DOHH2 (cell line): ENCODE results near the gene PDE6B.

Source experiments
- H3F3A ChIP-seq: fragments of 200-600 bp; sonication (generic), shearing (Covaris generic); 2 replicates; pipeline ENCODE4 v1.6.0; 2016; ENCODE audit warnings: antibody characterized with exemption, mild to moderate bottlenecking; ENCODE audit not compliant: control insufficient read depth, insufficient read depth
- H3K27ac ChIP-seq: fragments of 200-600 bp; sonication (generic); 2 replicates; pipeline ENCODE4 v1.5.1; 2014; ENCODE audit warnings: low read depth, mild to moderate bottlenecking, low read length, moderate library complexity
- H3K27me3 ChIP-seq: fragments of 200-600 bp; sonication (generic); 2 replicates; pipeline ENCODE4 v1.6.1; 2014; ENCODE audit warnings: mild to moderate bottlenecking, low read length, mixed read lengths; ENCODE audit not compliant: control insufficient read depth
- H3K36me3 ChIP-seq: fragments of 200-600 bp; sonication (generic); 2 replicates; pipeline ENCODE4 v1.6.1; 2014; ENCODE audit warnings: mild to moderate bottlenecking, low read length, moderate library complexity, mixed read lengths; ENCODE audit not compliant: control insufficient read depth
- H3K4me1 ChIP-seq: fragments of 200-600 bp; sonication (generic); 2 replicates; pipeline ENCODE4 v1.6.1; 2014; ENCODE audit warnings: mild to moderate bottlenecking, low read length, mixed read lengths; ENCODE audit not compliant: control insufficient read depth
- H3K4me2 ChIP-seq: fragments of 200-600 bp; sonication (generic); 2 replicates; pipeline ENCODE4 v1.6.0; 2014; ENCODE audit warnings: mild to moderate bottlenecking, low read length, moderate library complexity
- H3K4me3 ChIP-seq: fragments of 200-600 bp; sonication (generic); 2 replicates; pipeline ENCODE4 v1.5.1; 2014; ENCODE audit warnings: mild to moderate bottlenecking, low read length, mixed read lengths
- H3K79me2 ChIP-seq: fragments of 200-600 bp; sonication (generic); 2 replicates; pipeline ENCODE4 v1.6.1; 2014; ENCODE audit warnings: mild to moderate bottlenecking, low read length, mixed read lengths; ENCODE audit not compliant: control insufficient read depth
- H3K9me2 ChIP-seq: fragments of 200-600 bp; sonication (generic); replicated peaks from 2 replicates; pipeline ENCODE4 v1.6.1; 2014; ENCODE audit warnings: mild to moderate bottlenecking, low read length, mixed read lengths; ENCODE audit not compliant: control insufficient read depth
- H3K9me3 ChIP-seq: fragments of 200-600 bp; sonication (generic); 2 replicates; pipeline ENCODE4 v1.6.1; 2014; ENCODE audit warnings: antibody characterized with exemption, low read length, mixed read lengths; ENCODE audit not compliant: control insufficient read depth, insufficient read depth
- H4K20me1 ChIP-seq: fragments of 200-600 bp; sonication (generic); 2 replicates; pipeline ENCODE4 v1.6.0; 2014; ENCODE audit warnings: low read depth, mild to moderate bottlenecking, antibody characterized with exemption, low read length, moderate library complexity; ENCODE audit not compliant: control insufficient read depth, insufficient read depth
- EZH2phosphoT487 ChIP-seq: fragments of 200-600 bp; sonication (generic); IDR thresholded peaks from 2 replicates; pipeline ENCODE4 v1.6.1; 2017; ENCODE audit warnings: borderline replicate concordance, mild to moderate bottlenecking, antibody characterized with exemption, low read length, moderate library complexity, mixed read lengths
- TF ChIP-seq, protein P1 (sequence below): fragments of 200-600 bp; sonication (generic); IDR thresholded peaks from one replicate; pipeline ENCODE4 v1.5.1; 2014; ENCODE audit warnings: antibody characterized with exemption, mild to moderate bottlenecking, low read depth, low read length; ENCODE audit not compliant: poor library complexity, severe bottlenecking

PDE6B gene

DNA sequence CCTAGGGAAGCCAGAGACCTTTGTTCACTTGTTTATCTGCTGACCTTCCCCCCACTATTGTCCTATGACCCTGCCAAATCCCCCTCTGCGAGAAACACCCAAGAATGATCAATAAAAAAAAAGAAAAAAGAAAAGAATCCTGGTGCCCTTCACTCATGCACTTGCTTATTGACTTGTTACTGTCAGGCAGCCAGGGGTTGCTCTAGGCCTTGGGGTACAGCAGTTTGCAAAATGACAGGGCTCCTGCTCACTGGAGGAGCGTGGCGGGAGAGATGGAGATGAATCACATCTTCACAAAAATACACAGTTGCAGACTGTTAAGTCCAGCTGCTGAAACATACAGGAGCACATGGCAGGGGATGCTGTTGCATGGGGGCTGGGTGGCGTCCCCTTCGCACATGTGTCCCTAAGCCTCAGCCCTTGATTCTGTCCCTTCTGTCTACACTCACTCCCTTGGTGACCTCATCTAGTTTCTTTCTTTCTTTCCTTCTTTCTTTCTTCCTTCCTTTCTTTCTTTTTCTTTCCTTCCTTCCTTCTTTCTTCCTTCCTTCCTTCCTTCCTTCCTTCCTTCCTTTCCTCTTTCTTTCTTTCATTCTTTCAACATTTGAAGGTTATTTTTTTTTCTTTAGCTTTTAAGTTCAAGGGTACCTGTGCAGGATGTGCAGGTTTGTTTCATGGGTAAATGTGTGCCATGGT is 32.4 kb upstream of the PDE6B start:
- Histone ChIP-seq H3K27me3 (no peaks in the 10 kb centered on the region), H3K4me3 (no peak overlapping the region), H3K4me2 (no peak overlapping the region), H3F3A (no peaks in the 10 kb centered on the region), H4K20me1 (no peaks in the 10 kb centered on the region), H3K9me3 (0 out of 2 replicates have a peak, but pooled peaks cover 3% of the 10 kb centered on the region), H3K79me2 (no peaks in the 10 kb centered on the region), H3K4me1 (no peaks in the 10 kb centered on the region), H3K36me3 (no peaks in the 10 kb centered on the region), H3K9me2 (no peaks in the 10 kb centered on the region), H3K27ac (no peak overlapping the region)
- TF ChIP-seq EZH2phosphoT487 = no peak
- TF ChIP-seq, protein P1, sequence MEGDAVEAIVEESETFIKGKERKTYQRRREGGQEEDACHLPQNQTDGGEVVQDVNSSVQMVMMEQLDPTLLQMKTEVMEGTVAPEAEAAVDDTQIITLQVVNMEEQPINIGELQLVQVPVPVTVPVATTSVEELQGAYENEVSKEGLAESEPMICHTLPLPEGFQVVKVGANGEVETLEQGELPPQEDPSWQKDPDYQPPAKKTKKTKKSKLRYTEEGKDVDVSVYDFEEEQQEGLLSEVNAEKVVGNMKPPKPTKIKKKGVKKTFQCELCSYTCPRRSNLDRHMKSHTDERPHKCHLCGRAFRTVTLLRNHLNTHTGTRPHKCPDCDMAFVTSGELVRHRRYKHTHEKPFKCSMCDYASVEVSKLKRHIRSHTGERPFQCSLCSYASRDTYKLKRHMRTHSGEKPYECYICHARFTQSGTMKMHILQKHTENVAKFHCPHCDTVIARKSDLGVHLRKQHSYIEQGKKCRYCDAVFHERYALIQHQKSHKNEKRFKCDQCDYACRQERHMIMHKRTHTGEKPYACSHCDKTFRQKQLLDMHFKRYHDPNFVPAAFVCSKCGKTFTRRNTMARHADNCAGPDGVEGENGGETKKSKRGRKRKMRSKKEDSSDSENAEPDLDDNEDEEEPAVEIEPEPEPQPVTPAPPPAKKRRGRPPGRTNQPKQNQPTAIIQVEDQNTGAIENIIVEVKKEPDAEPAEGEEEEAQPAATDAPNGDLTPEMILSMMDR = no peak

DNA sequence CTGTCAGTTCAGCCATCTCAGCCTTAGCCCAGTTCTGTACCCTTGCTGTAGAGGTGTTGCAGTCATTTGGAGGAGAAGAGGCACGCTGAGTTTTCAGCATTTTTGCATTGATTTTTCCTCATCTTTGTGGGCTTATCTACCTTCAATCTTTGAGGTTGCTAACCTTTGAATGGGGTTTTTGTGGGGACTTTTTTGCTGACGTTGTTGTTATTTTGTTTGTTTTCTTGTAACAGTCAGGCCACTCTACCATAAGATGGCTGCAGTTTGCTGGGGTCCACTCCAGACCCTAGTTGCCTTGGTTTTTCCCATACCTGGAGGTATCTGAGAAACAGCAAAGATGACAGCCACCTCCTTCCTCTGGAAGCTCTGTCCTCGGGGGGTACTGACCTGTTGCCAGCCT is 26.4 kb upstream of the PDE6B start:
- Histone ChIP-seq H3F3A (no peaks in the 10 kb centered on the region), H3K27me3 (no peaks in the 10 kb centered on the region), H3K36me3 (no peaks in the 10 kb centered on the region), H4K20me1 (no peaks in the 10 kb centered on the region), H3K9me2 (no peaks in the 10 kb centered on the region), H3K79me2 (no peaks in the 10 kb centered on the region), H3K27ac (no peak overlapping the region), H3K4me3 (no peak overlapping the region), H3K4me2 (no peak overlapping the region), H3K4me1 (no peaks in the 10 kb centered on the region), H3K9me3 (peaks cover 3% of the 10 kb centered on the region; the same call in 1 of the 2 replicates)
- TF ChIP-seq, protein P1 = no peak

DNA sequence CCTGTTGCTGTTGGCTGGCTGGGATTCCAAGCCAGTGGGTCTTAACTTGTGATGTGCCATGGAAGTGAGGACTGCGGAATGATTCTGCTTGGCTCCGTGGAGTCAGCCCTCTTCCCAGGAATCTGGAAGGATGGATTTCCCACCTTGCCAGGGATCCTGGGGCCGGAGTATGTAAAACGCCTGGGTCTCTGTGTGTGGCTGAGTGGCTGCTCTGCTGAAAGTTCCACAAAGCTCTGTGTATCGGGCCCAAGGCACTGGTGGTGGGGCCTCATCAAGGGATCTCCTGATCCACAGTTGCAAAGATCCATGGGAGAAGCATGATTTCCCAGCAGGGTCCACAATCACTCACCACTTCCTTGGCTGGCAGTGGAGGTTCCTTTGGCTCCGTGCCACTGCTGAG is 25.2 kb upstream of the PDE6B start:
- Histone ChIP-seq H3K9me2 (no peaks in the 10 kb centered on the region), H3K4me2 (no peak overlapping the region), H3F3A (no peaks in the 10 kb centered on the region), H3K4me3 (no peak overlapping the region), H3K9me3 (no peaks in the 10 kb centered on the region; the same call in 1 of the 2 replicates), H3K79me2 (no peaks in the 10 kb centered on the region), H3K4me1 (peaks cover 3% of the 10 kb centered on the region; the same call in 1 of the 2 replicates), H3K27ac (no peak overlapping the region), H3K36me3 (no peaks in the 10 kb centered on the region), H4K20me1 (no peaks in the 10 kb centered on the region), H3K27me3 (no peaks in the 10 kb centered on the region)
- no peak for TF ChIP-seq EZH2phosphoT487
- TF ChIP-seq, protein P1 = no peak
